Endothelial cell of hepatic sinusoid (primary cell): ENCODE measurements around the gene TRIM25.

ENCODE experiments used
- in situ Hi-C: cut with HindIII; loops from 2 replicates; pipeline ENCODE4 v1.10.0; 2017; ENCODE audit warnings: low sequenced_read_pairs

The TRIM25 gene

DNA sequence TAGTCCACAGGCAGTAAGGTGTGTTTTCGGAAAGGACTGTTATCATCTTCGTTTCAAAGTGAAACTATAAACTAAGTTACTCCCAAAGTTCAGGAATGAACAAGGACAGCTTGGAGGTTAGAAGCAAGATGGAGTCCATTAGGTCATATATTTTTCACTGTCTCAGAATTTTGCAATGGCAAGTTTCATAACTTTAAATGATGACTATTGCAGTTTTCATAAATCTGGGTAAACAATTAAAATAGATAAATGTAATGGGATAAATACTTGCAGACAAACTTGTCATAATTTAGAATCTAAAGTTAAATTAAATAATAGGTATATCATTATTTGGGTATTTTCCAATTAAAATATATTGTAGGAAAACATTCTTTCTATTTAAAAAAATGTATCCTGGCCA lies 14.7 kb upstream of the TRIM25 start:
- in situ Hi-C loops, result no loop called here

DNA sequence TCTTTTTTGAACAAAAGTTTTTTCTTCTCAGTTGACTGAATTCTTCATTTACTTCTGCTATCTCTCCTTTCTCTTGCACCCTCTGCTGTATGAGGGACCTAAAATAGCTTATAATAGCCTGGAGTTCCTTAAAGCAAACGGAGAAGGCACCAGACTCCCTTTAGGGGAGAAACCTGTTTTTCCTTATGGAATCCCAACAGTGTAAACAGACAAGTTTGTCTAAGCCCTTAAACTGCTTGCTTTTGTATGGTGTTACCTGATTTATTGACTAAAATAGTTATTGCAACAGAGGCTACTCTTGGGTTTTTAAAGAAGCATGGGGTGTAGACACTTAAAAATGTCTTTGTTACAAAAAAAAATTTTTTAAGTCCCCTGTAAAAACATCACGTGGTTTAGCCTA lies 12.9 kb upstream of the TRIM25 start:
- in situ Hi-C loops, result no loop called here

DNA sequence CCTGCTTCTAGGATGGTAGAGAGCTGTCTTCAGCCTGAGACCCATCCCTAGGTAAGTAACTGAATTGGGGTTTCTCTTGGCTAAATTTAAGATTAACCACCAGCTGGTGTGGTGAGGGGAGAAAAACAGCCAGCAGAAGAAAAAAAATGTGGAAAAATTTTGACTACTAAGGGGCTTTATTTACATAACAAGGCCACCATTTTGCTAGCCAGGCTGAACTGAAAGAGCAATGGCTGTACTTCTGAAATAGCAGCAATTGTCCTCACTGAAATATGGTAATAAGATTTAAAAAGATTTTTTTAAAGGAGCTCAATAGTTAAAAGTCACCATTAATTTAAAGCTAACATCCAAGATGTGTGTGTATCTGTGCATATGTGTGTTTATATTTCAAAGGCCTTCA lies 12.4 kb upstream of the TRIM25 start:
- in situ Hi-C loops, result no loop called here

DNA sequence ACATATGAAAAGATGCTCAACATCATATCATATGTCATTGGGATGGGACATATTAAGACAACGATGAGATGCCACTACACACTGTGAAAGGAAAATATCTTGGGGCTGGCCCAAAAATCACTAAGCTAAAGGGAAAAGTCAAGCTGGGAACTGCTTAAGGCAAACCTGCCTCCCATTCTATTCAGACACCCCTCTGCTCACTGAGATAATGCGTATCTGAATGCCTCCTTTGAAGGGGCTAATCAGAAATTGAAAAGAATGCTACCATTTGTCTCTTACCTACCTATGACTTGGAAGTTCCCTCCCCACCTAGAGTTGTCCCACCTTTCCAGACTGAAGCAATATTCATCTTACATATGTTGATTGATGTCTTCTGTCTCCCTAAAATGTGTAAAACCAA lies 11.2 kb upstream of the TRIM25 start:
- in situ Hi-C loops, result no loop called here

DNA sequence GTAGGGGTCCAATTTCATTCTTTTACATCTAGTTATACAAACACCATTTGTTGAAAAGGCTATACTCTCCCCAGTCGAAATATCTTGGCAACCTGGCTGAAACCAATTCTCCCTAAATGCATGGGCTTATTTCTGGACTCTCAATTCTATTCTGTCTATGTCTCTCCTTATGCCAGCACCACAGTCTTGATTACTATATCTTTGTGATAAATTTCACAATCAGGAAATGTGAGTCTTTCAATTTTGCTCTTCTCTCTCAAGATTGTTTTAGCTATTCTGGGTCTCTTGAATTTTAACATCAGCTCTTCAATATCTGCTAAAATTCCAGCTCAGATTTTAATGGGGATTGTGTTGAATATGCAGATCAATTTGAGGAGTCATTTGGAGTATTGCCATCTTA lies 5.9 kb upstream of the TRIM25 start:
- in situ Hi-C loops, result no loop called here

DNA sequence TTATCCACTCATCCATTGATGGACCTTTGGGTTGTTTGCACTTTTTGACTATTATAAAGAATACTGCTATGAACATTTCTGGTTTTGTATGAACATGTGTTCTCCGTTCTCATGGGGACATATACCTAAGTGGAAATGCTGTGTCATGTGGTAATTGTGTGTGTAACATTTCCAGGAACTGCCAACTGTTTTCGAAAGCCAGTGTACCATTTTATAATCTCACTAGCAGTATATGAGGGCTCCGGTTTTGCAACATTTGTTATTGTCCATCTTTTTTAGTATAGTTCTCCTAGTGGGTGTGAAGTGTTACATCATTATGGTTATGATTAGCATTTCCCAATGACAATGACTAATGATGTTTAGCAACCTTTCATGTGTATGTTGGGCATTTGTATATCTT lies 5.1 kb upstream of the TRIM25 start:
- in situ Hi-C loops, result no loop called here

DNA sequence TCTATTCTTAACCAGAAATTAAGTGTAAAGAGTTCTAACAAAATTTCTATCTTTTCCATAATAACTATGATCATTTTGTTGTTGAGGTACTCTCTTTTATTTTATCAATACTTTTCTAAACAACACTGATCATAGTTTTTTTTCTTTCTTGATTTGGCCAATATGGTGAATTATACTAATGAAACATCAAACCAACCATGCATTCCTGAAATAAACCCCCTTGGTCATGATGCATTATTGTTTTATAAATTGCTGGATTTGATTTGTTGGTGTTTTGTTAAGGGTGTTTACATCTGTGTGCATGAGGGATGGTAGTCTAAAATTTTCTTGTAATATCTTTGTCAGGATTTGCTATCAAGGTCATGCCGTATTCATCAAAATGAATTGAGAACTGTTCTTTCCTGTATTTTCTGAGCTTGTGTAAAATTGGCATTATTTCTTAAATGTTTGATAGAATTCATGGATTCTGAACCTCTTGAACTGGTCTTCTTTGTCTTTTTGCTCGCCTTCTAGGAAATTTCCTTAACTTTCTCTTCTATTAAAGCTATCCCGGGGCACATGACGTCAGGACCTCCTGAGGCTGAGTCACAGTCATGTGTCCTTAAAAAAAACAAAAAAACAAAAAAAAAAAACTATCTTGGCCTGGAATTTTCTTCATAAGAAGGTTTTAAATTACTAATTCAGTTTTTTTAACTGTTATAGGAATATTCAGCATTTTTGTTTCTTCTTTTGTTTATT lies 3.9 kb upstream of the TRIM25 start:
- in situ Hi-C loops, result no loop called here

DNA sequence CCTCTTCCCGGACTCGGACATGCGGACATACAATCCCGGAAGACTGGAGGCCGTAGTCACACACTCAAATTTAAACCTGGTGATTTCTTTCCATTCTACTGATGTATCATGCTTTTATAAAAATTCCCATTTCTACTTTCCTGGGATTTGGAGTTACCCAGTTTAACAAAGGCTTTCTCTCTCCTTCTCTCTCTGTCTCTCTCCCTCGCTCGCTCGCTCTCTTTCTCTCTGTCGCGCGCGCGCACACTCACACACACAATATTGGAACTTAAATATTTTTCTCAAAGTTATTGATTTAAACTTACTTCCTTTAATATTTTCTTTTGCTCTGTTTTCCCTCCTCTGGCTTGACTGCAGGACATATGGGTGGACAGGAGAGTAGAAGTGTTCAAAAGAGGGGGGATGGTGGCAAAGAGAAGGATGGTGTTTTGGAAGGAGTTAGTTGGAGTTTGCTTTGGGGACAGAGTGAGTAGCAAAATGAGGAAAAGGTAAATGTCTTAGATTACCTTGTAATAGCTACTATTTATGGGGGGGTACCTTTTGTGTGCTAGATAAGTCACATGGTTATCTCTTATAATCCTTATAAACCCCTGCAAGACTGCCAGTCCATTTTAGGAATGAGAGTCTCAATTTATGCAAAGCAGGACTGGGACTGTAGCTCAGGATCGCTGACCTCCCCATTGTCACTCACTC lies 878 bp upstream of the TRIM25 start:
- in situ Hi-C loops, result no loop called here

DNA sequence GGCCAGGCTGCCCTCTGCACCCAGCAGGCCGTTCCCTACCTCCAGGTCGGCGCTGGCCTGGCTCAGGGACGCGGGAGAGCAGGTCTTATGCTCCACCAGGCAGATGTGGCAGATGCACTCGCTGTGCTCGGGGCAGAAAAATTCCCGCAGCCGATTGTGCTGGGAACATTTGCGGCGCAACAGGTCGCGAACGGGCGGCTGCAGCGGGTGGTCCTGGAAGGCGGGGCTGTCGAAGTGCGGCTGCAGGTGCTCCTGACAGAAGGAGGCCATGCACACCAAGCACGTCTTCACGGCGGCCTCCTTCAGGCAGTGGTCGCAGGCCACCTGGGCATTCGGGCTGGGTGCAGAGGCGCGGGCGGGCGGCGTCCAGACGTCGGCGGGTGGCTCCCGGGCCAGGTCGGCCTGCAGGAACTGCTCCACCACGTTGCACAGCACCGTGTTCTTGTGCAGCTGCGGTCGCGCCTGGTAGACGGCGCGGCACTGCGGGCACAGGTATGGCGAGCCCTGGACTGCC lies 439 bp downstream of the TRIM25 start:
- in situ Hi-C loops, result no loop called here

DNA sequence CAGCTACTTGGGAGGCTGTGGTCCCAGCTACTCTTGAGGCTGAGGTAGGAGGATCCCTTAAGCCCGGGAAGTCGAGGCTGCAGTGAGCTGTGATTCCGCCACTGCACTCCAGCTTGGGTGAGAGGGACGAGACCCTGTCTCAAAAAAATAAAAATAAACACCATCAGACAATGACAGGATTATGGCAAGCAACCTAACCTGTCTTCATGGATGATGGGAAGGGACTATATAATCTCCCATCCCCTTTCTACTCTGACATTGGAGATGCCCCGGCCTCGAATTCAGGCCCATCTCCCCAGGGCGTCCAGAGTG lies 893 bp downstream of the TRIM25 start:
- in situ Hi-C loops, result no loop called here

DNA sequence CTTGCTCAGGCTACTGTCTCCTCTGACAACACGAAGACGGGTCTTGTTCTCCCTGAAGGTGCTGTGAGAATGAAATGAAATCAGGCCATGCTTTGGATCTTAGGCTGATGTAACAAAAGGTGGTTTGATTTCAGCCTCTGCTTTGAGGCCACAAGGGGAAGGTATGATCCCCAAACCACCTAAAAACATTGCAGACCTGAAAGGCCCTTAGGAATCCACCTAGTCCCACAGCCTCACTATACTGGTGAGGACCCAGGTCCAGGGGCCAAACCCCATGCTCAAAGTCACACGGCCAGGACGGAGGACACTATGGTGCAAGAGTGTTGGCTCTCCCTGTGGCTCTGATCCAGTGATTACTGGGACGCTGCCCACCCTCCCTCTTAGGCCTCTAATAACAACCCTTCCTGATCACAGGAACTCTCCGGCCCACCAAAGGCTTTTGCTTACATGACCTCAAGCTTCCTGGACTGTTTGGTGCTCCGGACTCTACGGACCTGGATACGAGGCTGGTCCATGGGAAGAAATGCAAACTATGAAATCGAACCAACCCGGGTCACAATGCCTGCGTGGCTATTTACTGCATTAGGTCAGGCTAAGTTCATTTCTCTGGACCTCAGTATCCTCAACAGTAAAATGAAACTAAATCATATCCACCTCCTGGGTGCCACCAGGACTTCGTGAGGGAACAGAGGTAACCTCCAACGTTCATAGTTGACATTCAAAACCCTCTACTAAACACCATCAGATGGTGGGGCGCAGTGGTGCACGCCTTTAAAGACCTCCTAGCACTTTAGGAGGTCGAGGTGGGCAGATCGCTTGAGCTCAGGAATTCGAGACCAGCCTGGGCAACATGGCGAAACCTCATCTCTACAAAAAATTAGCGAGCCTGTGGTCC lies 1.5 kb downstream of the TRIM25 start:
- in situ Hi-C loops, result no loop called here

DNA sequence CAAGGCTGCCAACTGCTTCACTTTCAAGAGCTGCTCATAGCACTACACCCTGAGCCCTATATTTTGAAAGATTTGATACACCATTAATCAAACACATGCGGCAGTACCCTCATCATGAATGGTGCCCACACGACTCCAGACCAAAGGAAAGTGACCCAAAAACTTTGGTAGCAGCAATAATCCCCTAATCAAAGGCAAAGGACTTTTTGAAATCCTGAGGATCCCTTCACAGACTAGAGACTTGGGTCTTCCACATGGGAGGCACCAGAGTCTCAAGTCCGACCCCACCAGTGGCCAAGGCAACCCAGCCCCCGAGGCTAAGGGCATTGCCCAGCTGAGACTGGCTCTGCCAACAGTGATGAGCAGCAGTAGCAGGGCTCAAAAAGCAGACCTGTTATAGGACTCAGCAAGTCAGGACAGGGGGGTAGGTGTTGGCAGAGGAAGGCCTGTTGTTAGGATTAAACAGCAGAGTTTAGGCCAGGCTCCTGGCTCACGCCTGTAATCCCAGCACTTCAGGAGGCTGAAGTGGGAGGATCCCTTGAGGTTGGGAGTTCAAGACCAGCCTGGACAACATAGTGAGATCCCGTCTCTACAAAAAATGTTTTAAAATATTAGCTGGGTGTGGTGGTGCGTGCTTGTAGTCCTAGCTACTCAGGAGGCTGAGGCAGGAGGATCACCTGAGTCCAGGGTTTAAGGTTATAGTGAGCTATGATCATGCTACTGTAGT lies 3.2 kb downstream of the TRIM25 start:
- in situ Hi-C loops, result no loop called here

DNA sequence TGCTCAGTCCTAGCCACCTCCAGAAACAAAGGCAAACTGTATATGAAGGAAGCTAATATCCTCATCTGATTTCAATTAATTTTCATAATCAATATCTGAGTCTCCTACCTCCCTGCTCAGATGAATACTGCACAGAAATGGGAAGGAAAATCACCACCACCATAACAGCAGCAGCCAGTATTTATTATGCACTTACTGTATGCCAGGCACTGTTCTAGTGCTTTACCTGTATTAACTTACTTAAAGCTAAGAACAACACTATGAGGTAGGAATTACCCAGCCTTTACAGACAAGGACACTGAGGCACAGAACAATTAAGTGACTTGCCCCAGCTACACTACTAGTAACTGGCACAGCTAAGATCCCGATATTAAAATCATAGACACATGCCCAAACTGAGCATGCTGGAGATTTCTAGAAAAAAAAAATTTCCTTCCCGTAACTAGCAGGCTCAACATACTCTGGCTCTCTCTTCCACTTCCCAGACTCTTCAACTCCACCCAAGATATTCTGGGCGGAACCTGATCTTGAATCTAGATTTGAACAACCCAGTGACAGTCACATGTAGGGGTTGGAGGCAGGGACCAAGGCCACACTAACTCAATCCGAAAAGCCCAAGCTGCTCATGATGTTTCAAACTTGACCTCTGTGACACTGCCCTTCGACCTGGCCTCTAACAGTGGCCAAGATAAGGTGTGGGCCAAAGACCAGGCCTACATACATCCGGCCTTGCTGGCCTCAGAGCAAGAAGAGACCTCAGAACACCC lies 3.9 kb downstream of the TRIM25 start:
- in situ Hi-C loops, result no loop called here

DNA sequence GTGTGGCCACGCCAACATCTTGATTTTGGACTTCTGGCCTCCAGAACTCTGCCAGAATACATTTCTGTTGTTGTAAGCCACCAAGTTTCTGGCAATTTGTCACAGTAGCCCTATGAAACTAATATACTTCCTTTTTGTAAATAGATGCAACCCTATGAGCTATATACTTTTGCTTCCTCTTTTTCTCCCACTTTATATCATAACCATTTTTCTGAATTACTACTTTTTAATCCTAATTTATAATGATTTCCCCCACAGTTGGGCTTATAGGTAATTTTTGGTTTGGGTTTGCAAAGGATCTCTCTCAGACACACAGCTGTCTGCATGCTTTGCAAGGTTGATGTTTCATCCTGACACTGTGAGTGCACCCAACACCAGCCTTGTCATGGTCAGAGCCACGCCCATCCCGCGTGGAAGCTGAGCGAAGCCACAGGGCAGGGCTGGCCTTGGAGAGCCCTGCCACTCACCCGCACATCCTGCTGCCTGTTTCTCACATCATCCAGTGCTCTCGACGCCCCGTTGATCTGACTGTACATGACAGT lies 5.8 kb downstream of the TRIM25 start:
- in situ Hi-C loops, result no loop called here

DNA sequence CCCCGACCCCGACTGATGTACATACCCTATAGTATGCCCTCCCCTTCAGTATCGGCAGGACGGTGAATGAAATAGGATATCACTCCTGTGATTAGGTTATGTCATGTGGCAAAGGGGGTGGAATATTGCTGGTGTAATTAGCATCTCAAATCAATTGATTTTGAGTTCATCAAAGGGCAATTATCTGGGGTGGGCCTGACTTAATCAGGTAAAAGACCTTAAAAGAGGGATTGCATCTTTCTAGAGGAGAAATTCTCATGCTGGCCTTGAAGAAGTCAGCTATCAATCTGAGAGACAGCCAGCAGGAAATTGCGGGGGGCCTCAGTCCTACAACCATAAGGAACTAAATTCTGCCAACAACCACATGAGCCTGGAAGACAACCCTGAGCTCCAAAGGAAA lies 10.3 kb downstream of the TRIM25 start:
- in situ Hi-C loops, result loop anchor here (5.0 kb wide), 1 partner anchor 51 kb away; no protein-coding TSS in a partner anchor

DNA sequence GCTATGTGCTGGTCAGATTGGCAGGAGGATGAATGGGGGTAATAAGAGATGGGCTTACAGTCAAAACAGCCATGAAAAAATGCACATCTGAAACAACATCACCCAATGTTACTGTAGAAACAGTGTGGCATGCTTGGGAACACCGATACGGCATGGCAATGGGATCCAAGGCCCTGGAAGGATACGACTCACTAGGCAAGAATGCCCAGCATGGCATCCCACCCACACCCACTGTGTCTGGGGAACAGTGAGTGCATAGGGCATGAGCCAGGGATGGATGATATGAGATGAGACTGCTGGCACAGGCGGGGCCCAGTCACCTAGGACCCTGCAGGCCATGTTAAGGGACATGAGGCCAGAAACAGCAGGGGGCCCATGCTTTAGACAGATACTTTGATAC lies 11.5 kb downstream of the TRIM25 start:
- in situ Hi-C loops, result loop anchor here (5.0 kb wide), 1 partner anchor 50 kb away; no protein-coding TSS in a partner anchor

DNA sequence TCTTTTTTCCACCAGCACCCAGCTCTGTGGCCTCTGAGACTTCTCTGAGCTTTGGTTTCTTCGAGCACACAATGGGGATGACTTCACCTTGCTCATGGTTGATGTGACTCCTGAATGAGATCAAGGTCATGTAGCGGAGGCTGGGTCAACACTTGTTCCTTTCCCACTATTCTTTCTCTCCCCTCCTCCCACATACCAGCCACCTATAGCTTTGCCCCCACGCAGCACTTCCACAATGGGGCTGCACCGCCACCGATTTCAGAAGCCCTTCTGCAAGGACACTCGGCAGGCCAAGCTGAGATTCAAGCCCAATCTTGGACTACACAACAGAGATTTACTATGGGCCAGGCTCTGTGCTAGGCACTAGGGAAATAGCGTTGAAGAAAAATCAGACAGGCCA lies 14.4 kb downstream of the TRIM25 start:
- in situ Hi-C loops, result no loop called here

DNA sequence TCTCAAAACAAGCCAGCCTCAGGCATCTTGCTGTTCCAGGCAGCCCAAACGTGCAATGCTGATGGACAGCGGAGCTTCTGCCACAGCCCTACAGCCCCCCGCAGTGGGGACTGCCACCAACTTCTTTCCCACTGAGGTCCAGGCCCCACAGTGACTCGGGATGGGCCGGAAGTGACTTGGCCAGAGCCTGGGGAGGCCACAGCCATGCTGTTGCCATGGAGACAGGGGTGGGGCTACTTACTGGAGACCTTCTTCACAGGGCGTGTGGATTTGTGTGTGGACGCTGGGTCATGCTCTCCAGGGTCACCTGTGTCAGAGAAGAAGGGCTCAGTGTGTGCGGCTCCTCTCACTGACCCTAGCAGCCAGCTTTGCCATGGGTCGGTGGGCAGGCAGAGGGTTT lies 15.0 kb downstream of the TRIM25 start:
- in situ Hi-C loops, result no loop called here

DNA sequence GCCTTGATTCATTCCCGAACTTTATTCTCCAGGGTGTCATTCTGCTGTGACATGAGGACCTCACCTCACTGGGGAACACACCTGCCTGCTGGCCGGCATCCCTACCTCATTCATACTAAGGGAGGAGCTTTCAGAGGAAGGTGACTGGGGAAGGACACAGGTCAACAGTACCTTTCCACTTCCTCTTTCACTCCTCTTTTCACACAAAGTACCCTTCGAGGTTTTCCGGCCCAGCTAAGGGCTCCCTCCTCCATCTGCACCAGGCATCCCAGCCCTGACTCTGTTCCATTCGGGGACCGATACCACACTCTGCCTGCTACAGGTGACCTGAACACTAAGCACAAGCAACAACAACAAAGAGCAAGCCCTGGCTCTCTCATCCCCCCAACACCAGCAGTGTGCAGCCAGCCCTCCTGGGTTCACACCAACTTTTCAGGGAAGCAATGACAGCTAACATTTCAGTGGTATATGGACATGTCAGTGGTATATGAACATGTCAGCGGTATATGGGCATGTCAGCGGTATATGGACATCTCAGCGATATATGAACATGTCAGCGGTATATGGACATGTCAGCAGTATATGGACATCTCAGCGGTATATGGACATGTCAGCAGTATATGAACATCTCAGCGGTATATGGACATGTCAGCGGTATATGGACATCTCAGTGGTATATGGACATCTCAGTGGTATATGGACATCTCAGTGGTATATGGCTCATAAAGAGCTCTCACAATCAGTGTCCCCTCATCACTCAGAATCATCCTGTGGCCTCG lies 16.0 kb downstream of the TRIM25 start:
- in situ Hi-C loops, result no loop called here
